DND-41 (cell line): ENCODE measurements around the gene TBC1D22B.
"Not testable (repeated sequence)": the region's sequence is repeated elsewhere in the genome, so short reads cannot be mapped to it uniquely, and the experiment has no call there.

Experiments
- ATAC-seq: fragments of 200-7000 bp; cut with Tn5 transposase; 3 replicates; pipeline ENCODE4 v1.9.1; 2021; ENCODE audit warnings: low read depth; ENCODE audit not compliant: insufficient read depth
- DNase-seq: peaks from one replicate; pipeline ENCODE4 v3.0.0-alpha.2; 2020
- H2AFZ ChIP-seq: 2 replicates; pipeline ENCODE4 v1.6.0; 2012; ENCODE audit warnings: low read depth, low read length
- H3K27ac ChIP-seq: 2 replicates; pipeline ENCODE4 v1.5.1; 2012; ENCODE audit warnings: low read length, inconsistent platforms
- H3K27me3 ChIP-seq: fragments of 200-600 bp; sonication (generic); 2 replicates; pipeline ENCODE4 v1.6.0; 2012; ENCODE audit warnings: low read length, mild to moderate bottlenecking, inconsistent platforms; ENCODE audit not compliant: insufficient read depth, poor library complexity
- H3K36me3 ChIP-seq: 2 replicates; pipeline ENCODE4 v1.5.1; 2012; ENCODE audit warnings: low read length, inconsistent platforms; ENCODE audit not compliant: insufficient read depth
- H3K4me1 ChIP-seq: 2 replicates; pipeline ENCODE4 v1.5.1; 2012; ENCODE audit warnings: mild to moderate bottlenecking, low read length; ENCODE audit not compliant: insufficient read depth
- H3K4me2 ChIP-seq: 2 replicates; pipeline ENCODE4 v1.6.0; 2012; ENCODE audit warnings: mild to moderate bottlenecking, moderate library complexity, low read length, inconsistent platforms; ENCODE audit not compliant: insufficient read depth
- H3K4me3 ChIP-seq, 2 experiments: fragments of 200-600 bp in 1 of 2; shearing (Covaris generic) in 1 of 2; 2 replicates each; pipeline ENCODE4 v1.5.1; 2012 to 2016; ENCODE audit warnings: inconsistent platforms in 2 of 2, low read length in 2 of 2, mild to moderate bottlenecking in 2 of 2, low read depth in 1 of 2, moderate library complexity in 1 of 2
- H3K79me2 ChIP-seq: 2 replicates; pipeline ENCODE4 v1.6.0; 2012; ENCODE audit warnings: low read length, inconsistent platforms; ENCODE audit not compliant: insufficient read depth
- H3K9ac ChIP-seq: 2 replicates; pipeline ENCODE4 v1.6.0; 2012; ENCODE audit warnings: low read depth, mild to moderate bottlenecking, inconsistent platforms, low read length, moderate library complexity
- H3K9me3 ChIP-seq: 2 replicates; pipeline ENCODE4 v1.5.1; 2012; ENCODE audit warnings: low read length, moderate library complexity, mild to moderate bottlenecking, inconsistent platforms; ENCODE audit not compliant: insufficient read depth, severe bottlenecking
- H4K20me1 ChIP-seq: 2 replicates; pipeline ENCODE4 v1.6.0; 2012; ENCODE audit warnings: low read length; ENCODE audit not compliant: insufficient read depth
- CTCF ChIP-seq: IDR thresholded peaks from 2 replicates; pipeline ENCODE4 v1.5.1; 2012; ENCODE audit warnings: borderline replicate concordance, low read length, moderate library complexity, mild to moderate bottlenecking; ENCODE audit not compliant: poor library complexity, severe bottlenecking; ENCODE audit errors: extremely low read depth
- EZH2 ChIP-seq: IDR thresholded peaks from 3 replicates; pipeline ENCODE4 v1.6.1; 2012; ENCODE audit warnings: borderline replicate concordance, low read depth, mild to moderate bottlenecking, moderate library complexity, low read length, inconsistent platforms; ENCODE audit not compliant: severe bottlenecking

Gene TBC1D22B

GRCh38 chr6:37332894-37333293, 75.3 kb downstream of the TBC1D22B start:
- no peak overlapping the region for H3K9ac ChIP-seq
- no peak overlapping the region for H3K4me2 ChIP-seq
- H4K20me1 ChIP-seq: 0 out of 2 replicates have a peak, but pooled peaks cover 3% of the 10 kb centered on the region
- H3K79me2 ChIP-seq: no peaks in the 10 kb centered on the region
- H3K36me3 ChIP-seq: peaks cover 36% of the 10 kb centered on the region
- H3K4me1 ChIP-seq: no peaks in the 10 kb centered on the region
- H3K27ac ChIP-seq: no peak overlapping the region
- H3K4me3 ChIP-seq: no peak overlapping the region
- no peaks in the 10 kb centered on the region for H3K9me3 ChIP-seq
- ATAC-seq: no peak
- no peaks in the 10 kb centered on the region for H3K27me3 ChIP-seq
- DNase-seq: no peak
- no peak for TF ChIP-seq EZH2
- no peak for TF ChIP-seq CTCF
- H2AFZ ChIP-seq: no peak overlapping the region

- no peak overlapping the region for H3K27ac ChIP-seq
- H3K4me2 ChIP-seq: no peak overlapping the region
- no peak overlapping the region for H3K4me3 ChIP-seq
- no peak overlapping the region for H2AFZ ChIP-seq
- no peaks in the 10 kb centered on the region for H3K4me1 ChIP-seq
- no peaks in the 10 kb centered on the region for H3K27me3 ChIP-seq
- no peaks in the 10 kb centered on the region for H3K79me2 ChIP-seq
- ATAC-seq (no peak), DNase-seq (no peak)
- no peak for TF ChIP-seq EZH2
- peaks cover 36% of the 10 kb centered on the region for H3K36me3 ChIP-seq
- no peak overlapping the region for H3K9ac ChIP-seq
- no peaks in the 10 kb centered on the region for H3K9me3 ChIP-seq
- 0 out of 2 replicates have a peak, but pooled peaks cover 3% of the 10 kb centered on the region for H4K20me1 ChIP-seq
Observed at GRCh38 chr6:37334047-37334446, 76.5 kb downstream of the TBC1D22B start.

- H3K4me3 ChIP-seq, H3K36me3 ChIP-seq, ATAC-seq, H3K9ac ChIP-seq, H3K9me3 ChIP-seq, H2AFZ ChIP-seq, H3K4me2 ChIP-seq, H3K27me3 ChIP-seq, H3K4me1 ChIP-seq, H3K27ac ChIP-seq, DNase-seq, H3K79me2 ChIP-seq, H4K20me1 ChIP-seq: not testable (repeated sequence)
Observed at GRCh38 chr6:37338317-37338716, 80.7 kb downstream of the TBC1D22B start.

- H3K4me1 ChIP-seq: no peaks in the 10 kb centered on the region
- TF ChIP-seq CTCF (no peak), EZH2 (no peak)
- H2AFZ ChIP-seq: no peak overlapping the region
- H4K20me1 ChIP-seq: no peaks in the 10 kb centered on the region
- H3K9ac ChIP-seq: no peak overlapping the region
- H3K27me3 ChIP-seq: no peaks in the 10 kb centered on the region
- H3K4me2 ChIP-seq: no peak overlapping the region
- no peak overlapping the region for H3K27ac ChIP-seq
- H3K4me3 ChIP-seq: no peak overlapping the region
- no peaks in the 10 kb centered on the region for H3K9me3 ChIP-seq
- no peaks in the 10 kb centered on the region for H3K79me2 ChIP-seq
- DNase-seq (no peak), ATAC-seq (no peak)
- H3K36me3 ChIP-seq: no peaks in the 10 kb centered on the region
Observed at GRCh38 chr6:37338745-37339255, 81.2 kb downstream of the TBC1D22B start.
